ENCODE data around the gene KRT78.

The KRT78 gene

GRCh38 chr12:52838609-52839435 is 10.0 kb downstream of the KRT78 start:
- DNase-seq (ENCODE audit: low spot score), result no peak

GRCh38 chr12:52837781-52838608 is 10.8 kb downstream of the KRT78 start:
- no peak for DNase-seq (ENCODE audit: low spot score)

GRCh38 chr12:52837413-52837741 is 11.4 kb downstream of the KRT78 start:
- DNase-seq (ENCODE audit: low spot score), result no peak

GRCh38 chr12:52836491-52837412 is 12.0 kb downstream of the KRT78 start:
- DNase-seq (ENCODE audit: low spot score), result no peak

GRCh38 chr12:52836042-52836466 is 12.7 kb downstream of the KRT78 start:
- no peak for DNase-seq (ENCODE audit: low spot score)

- DNase-seq (ENCODE audit: low spot score), result no peak
These were observed 13.3 kb downstream of the KRT78 start for GRCh38 chr12:52835271-52836041.

GRCh38 chr12:52834727-52835001 is 14.1 kb downstream of the KRT78 start:
- DNase-seq (ENCODE audit: low spot score), result no peak

GRCh38 chr12:52833922-52834726 is 14.7 kb downstream of the KRT78 start, which contains the start of gene KRT79:
Gene KRT79 (minus strand): TSS chr12:52834311. CDS start chr12:52834260, 51 bp downstream.
- no peak for DNase-seq (ENCODE audit: low spot score)

- no peak for DNase-seq (ENCODE audit: low spot score)
These were observed 15.5 kb downstream of the KRT78 start for GRCh38 chr12:52832985-52833905.

GRCh38 chr12:52832451-52832850 is 16.3 kb downstream of the KRT78 start:
- no peak for DNase-seq (ENCODE audit: low spot score)

GRCh38 chr12:52831251-52831650 is 17.5 kb downstream of the KRT78 start:
- no peak for DNase-seq (ENCODE audit: low spot score)

GRCh38 chr12:52829986-52830770 is 18.6 kb downstream of the KRT78 start:
- no peak for DNase-seq (ENCODE audit: low spot score)

- no peak for DNase-seq (ENCODE audit: low spot score)
These were observed 20.2 kb downstream of the KRT78 start for GRCh38 chr12:52828591-52829021.

GRCh38 chr12:52828156-52828555 is 20.6 kb downstream of the KRT78 start:
- DNase-seq (ENCODE audit: low spot score), result no peak

GRCh38 chr12:52827499-52828090 is 21.2 kb downstream of the KRT78 start:
- no peak for DNase-seq (ENCODE audit: low spot score)

- DNase-seq (ENCODE audit: low spot score), result no peak
These were observed 21.9 kb downstream of the KRT78 start for GRCh38 chr12:52826611-52827498.

GRCh38 chr12:52825961-52826360 is 22.8 kb downstream of the KRT78 start:
- no peak for DNase-seq (ENCODE audit: low spot score)
